ENCODE results near the gene PI3. TPM values are rescaled to one million over a fixed set of nuclear protein-coding genes. Genes with fewer than 3 reads are reported as not detected.

Gene PI3
- total and polyA plus RNA-seq, 2 experiments from 2014 or later: not detected

DNA sequence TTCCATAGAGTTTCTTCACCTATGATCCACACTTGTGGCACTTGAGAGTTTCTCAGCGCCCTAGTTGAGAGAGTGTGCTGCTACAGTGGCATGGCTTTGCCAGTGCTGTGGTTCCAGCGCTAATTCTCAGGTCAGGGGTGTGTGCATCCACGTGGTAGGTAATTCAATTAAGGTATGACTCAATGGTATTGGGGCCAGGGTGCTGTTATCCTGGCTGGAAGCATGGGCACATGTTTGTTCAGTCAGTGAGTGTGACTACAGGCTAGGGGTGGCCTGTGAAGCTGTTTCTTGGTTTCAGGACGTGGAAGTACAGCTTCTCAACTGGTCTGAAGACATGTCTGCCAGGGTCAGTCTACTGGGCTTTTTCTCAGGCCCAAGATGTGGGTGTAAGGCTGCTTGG is 43.4 kb downstream of the PI3 start:
- Histone ChIP-seq H3K9me2 (ENCODE audit: insufficient read depth) (peaks cover 7% of the 10 kb centered on the region; the same call in 1 of the 2 replicates), H3K4me1 (ENCODE audit: insufficient read depth) (no peaks in the 10 kb centered on the region), H4K20me1 (replicated peaks; ENCODE audit: insufficient read depth) (no peaks in the 10 kb centered on the region), H3K27ac (ENCODE audit: low read depth) (no peak overlapping the region), H3K36me3 (ENCODE audit: insufficient read depth) (no peaks in the 10 kb centered on the region), H3K4me3 (no peak overlapping the region), H3F3A (replicated peaks; ENCODE audit: low read depth) (no peaks in the 10 kb centered on the region), H3K79me2 (replicated peaks; ENCODE audit: insufficient read depth) (no peaks in the 10 kb centered on the region), H2AFZ (no peak overlapping the region), H3K27me3 (ENCODE audit: insufficient read depth) (no peaks in the 10 kb centered on the region), H3K4me2 (no peak overlapping the region)
- DNase-seq (ENCODE audit: low spot score) (no peak), ATAC-seq (no peak)
- Mint-ChIP-seq H3K9me3 (no peaks in the 10 kb centered on the region; the same call in 1 of the 3 replicates), H3K4me3 (no peak overlapping the region), H3K4me1 (no peaks in the 10 kb centered on the region), H3K36me3 (ENCODE audit: low read depth) (no peaks in the 10 kb centered on the region), H3K27ac (no peak overlapping the region), H3K27me3 (ENCODE audit: insufficient read depth, low read depth, poor library complexity) (peaks cover 3% of the 10 kb centered on the region)
- TF ChIP-seq POLR2AphosphoS5 (IDR thresholded peaks at IDR 0.05; ENCODE audit: low read depth) (no peak), EZH2 (IDR thresholded peaks at IDR 0.05; ENCODE audit: low read depth, unreplicated experiment) (no peak), ZNF462 (CRISPR knock-in tag; IDR thresholded peaks at IDR 0.05) (no peak), ZNF114 (CRISPR knock-in tag; IDR thresholded peaks at IDR 0.05) (no peak), CREB1 (CRISPR knock-in tag; IDR thresholded peaks at IDR 0.05; ENCODE audit: low read depth) (no peak), NANOG (IDR thresholded peaks at IDR 0.05; ENCODE audit: borderline replicate concordance) (no peak), STAT1 (IDR thresholded peaks at IDR 0.05; ENCODE audit: unreplicated experiment) (no peak), ZNF331 (CRISPR knock-in tag; IDR thresholded peaks at IDR 0.05; ENCODE audit: low read depth) (no peak), EZH2phosphoT487 (IDR thresholded peaks at IDR 0.05; ENCODE audit: unreplicated experiment) (no peak), JUNB (IDR thresholded peaks at IDR 0.05; ENCODE audit: unreplicated experiment) (no peak), REST (IDR thresholded peaks at IDR 0.05; ENCODE audit: unreplicated experiment) (no peak)
- TF ChIP-seq, protein P1, sequence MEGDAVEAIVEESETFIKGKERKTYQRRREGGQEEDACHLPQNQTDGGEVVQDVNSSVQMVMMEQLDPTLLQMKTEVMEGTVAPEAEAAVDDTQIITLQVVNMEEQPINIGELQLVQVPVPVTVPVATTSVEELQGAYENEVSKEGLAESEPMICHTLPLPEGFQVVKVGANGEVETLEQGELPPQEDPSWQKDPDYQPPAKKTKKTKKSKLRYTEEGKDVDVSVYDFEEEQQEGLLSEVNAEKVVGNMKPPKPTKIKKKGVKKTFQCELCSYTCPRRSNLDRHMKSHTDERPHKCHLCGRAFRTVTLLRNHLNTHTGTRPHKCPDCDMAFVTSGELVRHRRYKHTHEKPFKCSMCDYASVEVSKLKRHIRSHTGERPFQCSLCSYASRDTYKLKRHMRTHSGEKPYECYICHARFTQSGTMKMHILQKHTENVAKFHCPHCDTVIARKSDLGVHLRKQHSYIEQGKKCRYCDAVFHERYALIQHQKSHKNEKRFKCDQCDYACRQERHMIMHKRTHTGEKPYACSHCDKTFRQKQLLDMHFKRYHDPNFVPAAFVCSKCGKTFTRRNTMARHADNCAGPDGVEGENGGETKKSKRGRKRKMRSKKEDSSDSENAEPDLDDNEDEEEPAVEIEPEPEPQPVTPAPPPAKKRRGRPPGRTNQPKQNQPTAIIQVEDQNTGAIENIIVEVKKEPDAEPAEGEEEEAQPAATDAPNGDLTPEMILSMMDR (conservative IDR thresholded peaks at IDR 0.05; ENCODE audit: low read depth in 2 of 2): no peak
- TF ChIP-seq, protein P2, sequence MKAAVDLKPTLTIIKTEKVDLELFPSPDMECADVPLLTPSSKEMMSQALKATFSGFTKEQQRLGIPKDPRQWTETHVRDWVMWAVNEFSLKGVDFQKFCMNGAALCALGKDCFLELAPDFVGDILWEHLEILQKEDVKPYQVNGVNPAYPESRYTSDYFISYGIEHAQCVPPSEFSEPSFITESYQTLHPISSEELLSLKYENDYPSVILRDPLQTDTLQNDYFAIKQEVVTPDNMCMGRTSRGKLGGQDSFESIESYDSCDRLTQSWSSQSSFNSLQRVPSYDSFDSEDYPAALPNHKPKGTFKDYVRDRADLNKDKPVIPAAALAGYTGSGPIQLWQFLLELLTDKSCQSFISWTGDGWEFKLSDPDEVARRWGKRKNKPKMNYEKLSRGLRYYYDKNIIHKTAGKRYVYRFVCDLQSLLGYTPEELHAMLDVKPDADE (IDR thresholded peaks at IDR 0.05): no peak

Measured in GM23338 (cell line).